ENCODE results near the gene SPRYD3.
A peak's percentile ranks its signal among the peaks of the same experiment; 100 is the strongest.

The SPRYD3 gene

GRCh38 chr12:53056901-53057300 is 22.3 kb downstream of the SPRYD3 start:
- no peak for DNase-seq (ENCODE audit: low spot score)
- TF ChIP-seq, protein P1, sequence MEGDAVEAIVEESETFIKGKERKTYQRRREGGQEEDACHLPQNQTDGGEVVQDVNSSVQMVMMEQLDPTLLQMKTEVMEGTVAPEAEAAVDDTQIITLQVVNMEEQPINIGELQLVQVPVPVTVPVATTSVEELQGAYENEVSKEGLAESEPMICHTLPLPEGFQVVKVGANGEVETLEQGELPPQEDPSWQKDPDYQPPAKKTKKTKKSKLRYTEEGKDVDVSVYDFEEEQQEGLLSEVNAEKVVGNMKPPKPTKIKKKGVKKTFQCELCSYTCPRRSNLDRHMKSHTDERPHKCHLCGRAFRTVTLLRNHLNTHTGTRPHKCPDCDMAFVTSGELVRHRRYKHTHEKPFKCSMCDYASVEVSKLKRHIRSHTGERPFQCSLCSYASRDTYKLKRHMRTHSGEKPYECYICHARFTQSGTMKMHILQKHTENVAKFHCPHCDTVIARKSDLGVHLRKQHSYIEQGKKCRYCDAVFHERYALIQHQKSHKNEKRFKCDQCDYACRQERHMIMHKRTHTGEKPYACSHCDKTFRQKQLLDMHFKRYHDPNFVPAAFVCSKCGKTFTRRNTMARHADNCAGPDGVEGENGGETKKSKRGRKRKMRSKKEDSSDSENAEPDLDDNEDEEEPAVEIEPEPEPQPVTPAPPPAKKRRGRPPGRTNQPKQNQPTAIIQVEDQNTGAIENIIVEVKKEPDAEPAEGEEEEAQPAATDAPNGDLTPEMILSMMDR (IDR thresholded peaks at IDR 0.05; ENCODE audit: poor library complexity, severe bottlenecking) = no peak
- no peak for ATAC-seq (ENCODE audit: low read depth)
- H3K4me3 ChIP-seq (ENCODE audit: severe bottlenecking) = no peak overlapping the region
- no peaks in the 10 kb centered on the region for H3K27me3 ChIP-seq (ENCODE audit: insufficient read depth, poor library complexity, severe bottlenecking)
- H3K27ac ChIP-seq (ENCODE audit: poor library complexity, severe bottlenecking) = no peak overlapping the region
- H3K9me3 ChIP-seq (ENCODE audit: severe bottlenecking) = no peaks in the 10 kb centered on the region
- peaks cover 18% of the 10 kb centered on the region for H3K4me1 ChIP-seq (ENCODE audit: insufficient read depth, poor library complexity, severe bottlenecking)
- H3K36me3 ChIP-seq (ENCODE audit: low read depth) = peaks cover 21% of the 10 kb centered on the region

DNA sequence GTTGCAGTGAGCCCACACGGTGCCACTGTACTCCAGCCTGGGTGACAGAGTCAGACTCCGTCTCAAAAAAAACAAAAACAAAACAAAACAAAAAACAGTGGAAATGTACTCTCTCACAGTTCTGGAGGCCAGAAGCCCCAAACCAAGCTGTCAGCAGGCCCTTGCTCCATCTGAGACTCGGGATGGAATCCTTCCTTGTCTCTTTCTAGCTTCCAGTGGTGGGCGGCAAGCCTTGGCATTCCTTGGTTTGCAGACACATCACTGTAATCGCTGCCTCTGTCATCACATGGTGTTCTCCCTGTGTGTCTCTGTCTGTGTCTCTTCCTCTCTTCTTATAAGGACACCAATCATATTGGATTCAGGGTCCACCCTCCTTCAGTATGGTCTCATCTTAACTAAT is 22.9 kb downstream of the SPRYD3 start:
- TF ChIP-seq, protein P1 (IDR thresholded peaks at IDR 0.05; ENCODE audit: poor library complexity, severe bottlenecking) = no peak
- no peak overlapping the region for H3K4me3 ChIP-seq (ENCODE audit: severe bottlenecking)
- no peak overlapping the region for H3K27ac ChIP-seq (ENCODE audit: poor library complexity, severe bottlenecking)
- no peak for ATAC-seq (ENCODE audit: low read depth)
- DNase-seq (ENCODE audit: low spot score) = no peak
- no peaks in the 10 kb centered on the region for H3K9me3 ChIP-seq (ENCODE audit: severe bottlenecking)
- no peaks in the 10 kb centered on the region for H3K27me3 ChIP-seq (ENCODE audit: insufficient read depth, poor library complexity, severe bottlenecking)
- H3K36me3 ChIP-seq (ENCODE audit: low read depth) = peaks cover 26% of the 10 kb centered on the region
- peaks cover 24% of the 10 kb centered on the region for H3K4me1 ChIP-seq (ENCODE audit: insufficient read depth, poor library complexity, severe bottlenecking)

- ATAC-seq (ENCODE audit: low read depth) = no peak
- H3K9me3 ChIP-seq (ENCODE audit: severe bottlenecking) = no peaks in the 10 kb centered on the region
- no peaks in the 10 kb centered on the region for H3K27me3 ChIP-seq (ENCODE audit: insufficient read depth, poor library complexity, severe bottlenecking)
- TF ChIP-seq, protein P1 (IDR thresholded peaks at IDR 0.05; ENCODE audit: poor library complexity, severe bottlenecking) = no peak
- H3K4me3 ChIP-seq (ENCODE audit: severe bottlenecking) = no peak overlapping the region
- peaks cover 24% of the 10 kb centered on the region for H3K36me3 ChIP-seq (ENCODE audit: low read depth)
- H3K27ac ChIP-seq (ENCODE audit: poor library complexity, severe bottlenecking) = no peak overlapping the region
- H3K4me1 ChIP-seq (ENCODE audit: insufficient read depth, poor library complexity, severe bottlenecking) = peaks cover 27% of the 10 kb centered on the region
- no peak for DNase-seq (ENCODE audit: low spot score)
Observed at GRCh38 chr12:53055471-53056266, 23.5 kb downstream of the SPRYD3 start.

GRCh38 chr12:53054112-53054878 is 24.9 kb downstream of the SPRYD3 start:
- H3K4me1 ChIP-seq (ENCODE audit: insufficient read depth, poor library complexity, severe bottlenecking) = peaks cover 32% of the 10 kb centered on the region
- peak overlapping the region; percentile 41 for H3K4me3 ChIP-seq (ENCODE audit: severe bottlenecking)
- peak overlapping the region; percentile 95 for H3K27ac ChIP-seq (ENCODE audit: poor library complexity, severe bottlenecking)

More at GRCh38 chr12:53054112-53054878, 24.9 kb downstream of the SPRYD3 start:
- peak; percentile 97 for DNase-seq (ENCODE audit: low spot score)
- Histone ChIP-seq H3K36me3 (ENCODE audit: low read depth) (peaks cover 20% of the 10 kb centered on the region), H3K27me3 (ENCODE audit: insufficient read depth, poor library complexity, severe bottlenecking) (no peaks in the 10 kb centered on the region), H3K9me3 (ENCODE audit: severe bottlenecking) (no peaks in the 10 kb centered on the region)
- TF ChIP-seq, protein P1 (IDR thresholded peaks at IDR 0.05; ENCODE audit: poor library complexity, severe bottlenecking) = no peak
- ATAC-seq (ENCODE audit: low read depth) = peak; percentile 68
